ENCODE data around the gene RNF144A.
A peak's percentile ranks its signal among the peaks of the same experiment; 100 is the strongest.

Gene RNF144A

GRCh38 chr2:6917071-6917760, at the start of gene RNF144A:
Gene RNF144A, plus strand, starts transcription at chr2:6917412. Its CDS starts 79,515 bp downstream, at chr2:6996927.
- H3K4me3 ChIP-seq (ENCODE audit: low read length), result peak within 1 kb of the TSS; percentile 62
- no peak for DNase-seq (ENCODE audit: low read depth)
- no peak for TF ChIP-seq CTCF (conservative IDR thresholded peaks at IDR 0.05; ENCODE audit: low read depth, low read length)

- TF ChIP-seq CTCF (conservative IDR thresholded peaks at IDR 0.05; ENCODE audit: low read depth, low read length), result no peak
- no peak overlapping the region for H3K4me3 ChIP-seq (ENCODE audit: low read length)
Measured at GRCh38 chr2:6872394-6872793, 44.8 kb upstream of the RNF144A start.

GRCh38 chr2:6874032-6874431, 43.2 kb upstream of the RNF144A start:
- H3K4me3 ChIP-seq (ENCODE audit: low read length), result no peak overlapping the region
- TF ChIP-seq CTCF (conservative IDR thresholded peaks at IDR 0.05; ENCODE audit: low read depth, low read length), result no peak
- DNase-seq (ENCODE audit: low read depth), result no peak

More at GRCh38 chr2:6872394-6872793, 44.8 kb upstream of the RNF144A start:
- DNase-seq (ENCODE audit: low read depth), result no peak

GRCh38 chr2:6876309-6876708, 40.9 kb upstream of the RNF144A start:
- H3K4me3 ChIP-seq (ENCODE audit: low read length), result no peak overlapping the region
- no peak for TF ChIP-seq CTCF (conservative IDR thresholded peaks at IDR 0.05; ENCODE audit: low read depth, low read length)
- DNase-seq (ENCODE audit: low read depth), result no peak

- peak; percentile 20 for TF ChIP-seq CTCF (conservative IDR thresholded peaks at IDR 0.05; ENCODE audit: low read depth, low read length)
- DNase-seq (ENCODE audit: low read depth), result peak; percentile 39
- H3K4me3 ChIP-seq (ENCODE audit: low read length), result peak within 1 kb of the TSS; percentile 45
Measured at GRCh38 chr2:6877402-6878304, 39.6 kb upstream of the RNF144A start, which contains the start of gene RSAD2. Gene RSAD2, plus strand, starts transcription at chr2:6877777. Its CDS starts 24 bp downstream, at chr2:6877801.

GRCh38 chr2:6878549-6878948, 38.7 kb upstream of the RNF144A start:
- no peak for DNase-seq (ENCODE audit: low read depth)
- TF ChIP-seq CTCF (conservative IDR thresholded peaks at IDR 0.05; ENCODE audit: low read depth, low read length), result no peak
- no peak overlapping the region for H3K4me3 ChIP-seq (ENCODE audit: low read length)
